OCI-LY7 (cell line): Measurements from ENCODE around the gene DDX28.

Source experiments
- EZH2phosphoT487 ChIP-seq: fragments of 200-600 bp; sonication (generic); IDR thresholded peaks from 2 replicates; pipeline ENCODE4 v1.6.1; 2018; ENCODE audit warnings: low read depth, borderline replicate concordance, mild to moderate bottlenecking, mixed run types, antibody characterized with exemption, low read length, moderate library complexity, mixed read lengths
- TF ChIP-seq, protein P1 (sequence below): fragments of 200-600 bp; sonication (generic); conservative IDR thresholded peaks from 2 replicates; pipeline ENCODE4 v1.5.1; 2014; ENCODE audit warnings: mild to moderate bottlenecking, antibody characterized with exemption, low read length, moderate library complexity, mixed read lengths

DNA sequence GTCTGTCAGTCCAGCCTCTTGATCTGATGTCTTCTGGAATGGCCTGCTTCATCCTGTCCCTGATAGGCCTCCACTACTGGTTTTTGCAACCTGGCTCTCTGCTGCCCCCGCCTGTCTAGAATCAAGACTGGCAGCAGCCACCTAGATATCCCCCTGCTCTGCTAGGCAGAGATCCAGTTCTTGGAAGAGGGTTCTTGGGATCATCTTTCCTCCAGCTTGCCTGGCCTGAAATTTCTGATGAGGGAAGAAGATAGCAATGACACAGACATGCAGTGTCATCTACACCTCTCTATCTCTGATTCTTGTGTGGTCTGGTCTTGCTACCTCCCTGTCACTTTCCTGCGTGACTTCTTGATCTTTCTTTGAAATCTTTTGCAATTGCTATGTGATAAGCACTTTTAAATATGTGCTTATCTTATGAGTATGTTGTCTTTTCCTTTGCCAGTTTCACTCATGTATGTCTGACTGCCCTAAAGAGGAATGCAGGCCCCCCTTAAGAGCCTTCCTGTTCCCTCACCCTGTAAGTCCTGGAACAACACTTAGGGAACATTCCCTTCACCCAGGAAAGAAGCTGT is 41.8 kb upstream of the DDX28 start:
- TF ChIP-seq, protein P1, sequence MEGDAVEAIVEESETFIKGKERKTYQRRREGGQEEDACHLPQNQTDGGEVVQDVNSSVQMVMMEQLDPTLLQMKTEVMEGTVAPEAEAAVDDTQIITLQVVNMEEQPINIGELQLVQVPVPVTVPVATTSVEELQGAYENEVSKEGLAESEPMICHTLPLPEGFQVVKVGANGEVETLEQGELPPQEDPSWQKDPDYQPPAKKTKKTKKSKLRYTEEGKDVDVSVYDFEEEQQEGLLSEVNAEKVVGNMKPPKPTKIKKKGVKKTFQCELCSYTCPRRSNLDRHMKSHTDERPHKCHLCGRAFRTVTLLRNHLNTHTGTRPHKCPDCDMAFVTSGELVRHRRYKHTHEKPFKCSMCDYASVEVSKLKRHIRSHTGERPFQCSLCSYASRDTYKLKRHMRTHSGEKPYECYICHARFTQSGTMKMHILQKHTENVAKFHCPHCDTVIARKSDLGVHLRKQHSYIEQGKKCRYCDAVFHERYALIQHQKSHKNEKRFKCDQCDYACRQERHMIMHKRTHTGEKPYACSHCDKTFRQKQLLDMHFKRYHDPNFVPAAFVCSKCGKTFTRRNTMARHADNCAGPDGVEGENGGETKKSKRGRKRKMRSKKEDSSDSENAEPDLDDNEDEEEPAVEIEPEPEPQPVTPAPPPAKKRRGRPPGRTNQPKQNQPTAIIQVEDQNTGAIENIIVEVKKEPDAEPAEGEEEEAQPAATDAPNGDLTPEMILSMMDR = peak; percentile 95
- no peak for TF ChIP-seq EZH2phosphoT487
